GM19240 (cell line): ENCODE data around the gene IFI6.
"Not testable (repeated sequence)": the region's sequence is repeated elsewhere in the genome, so short reads cannot be mapped to it uniquely, and the experiment has no call there.

ENCODE experiments used
- DNase-seq: peaks from one replicate; pipeline ENCODE4 v3.0.0; 2011; ENCODE audit warnings: low spot score; ENCODE audit not compliant: insufficient read length

IFI6 gene

DNA sequence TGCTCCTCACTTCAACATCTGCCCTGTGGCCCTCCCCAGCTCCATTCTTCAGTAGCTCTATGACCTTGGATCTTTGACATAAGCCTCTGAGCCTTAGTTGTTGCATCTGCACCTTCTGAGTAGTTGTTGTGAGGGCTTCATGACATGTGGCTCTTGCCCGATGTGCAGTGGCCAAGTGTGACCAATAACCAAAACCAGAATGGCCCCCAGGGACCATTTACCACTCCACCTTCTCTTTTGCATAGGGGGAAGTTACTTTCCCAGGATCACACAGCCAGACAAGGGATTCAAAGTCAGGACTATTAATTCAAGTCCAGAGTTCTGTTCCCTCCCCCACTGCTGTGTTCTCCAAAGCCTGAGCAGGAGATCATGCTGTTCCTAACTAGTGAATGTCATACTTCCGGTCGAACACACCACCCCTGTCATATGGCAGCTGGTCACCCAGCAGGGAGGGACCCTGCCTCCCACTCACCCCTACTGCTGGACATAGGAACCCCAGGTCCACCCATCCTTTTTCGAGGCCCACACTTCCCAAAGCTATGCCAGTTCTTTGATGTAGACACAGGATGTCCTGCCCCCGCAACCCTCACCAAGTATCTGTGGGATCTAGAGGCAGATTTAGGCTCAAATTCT is 41.0 kb downstream of the IFI6 start:
- no peak for DNase-seq

DNA sequence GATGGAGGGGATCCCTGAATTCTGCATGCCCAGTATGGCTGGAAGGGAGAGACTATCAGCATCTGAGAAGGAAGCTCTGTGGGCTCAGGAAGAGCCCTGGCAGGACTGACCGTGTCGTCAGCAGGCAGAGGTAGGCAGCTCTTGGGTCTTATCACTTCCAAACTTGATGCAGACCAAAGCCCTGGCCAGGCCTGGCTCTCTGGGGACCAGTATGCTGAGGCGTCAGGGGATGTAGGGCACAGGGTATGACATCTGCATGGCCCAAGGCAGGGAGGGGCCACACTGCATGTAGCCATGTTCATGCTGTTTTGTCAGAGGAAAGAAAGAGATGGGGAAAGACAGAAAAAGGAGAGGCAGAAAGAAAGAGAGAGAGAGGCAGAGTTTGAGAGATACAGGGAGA is 43.3 kb downstream of the IFI6 start:
- no peak for DNase-seq

DNA sequence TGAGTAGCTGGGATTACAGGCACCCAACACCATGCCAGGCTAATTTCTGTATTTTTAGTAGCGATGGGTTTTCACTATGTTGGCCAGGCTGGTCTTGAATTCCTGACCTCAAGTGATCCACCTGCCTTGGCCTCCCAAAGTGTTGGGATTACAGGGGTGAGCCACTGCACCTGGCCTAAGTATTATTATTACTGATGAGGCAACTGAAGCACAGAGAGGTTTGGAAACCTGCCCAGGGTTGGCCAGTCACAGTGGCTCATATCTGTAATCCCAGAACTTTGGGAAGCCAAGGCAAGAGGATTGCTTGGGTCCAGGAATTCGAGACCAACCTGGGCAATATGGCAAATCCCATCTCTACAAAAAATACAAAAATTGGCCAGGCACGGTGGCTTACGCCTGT is 44.3 kb downstream of the IFI6 start:
- not testable (repeated sequence) for DNase-seq

DNA sequence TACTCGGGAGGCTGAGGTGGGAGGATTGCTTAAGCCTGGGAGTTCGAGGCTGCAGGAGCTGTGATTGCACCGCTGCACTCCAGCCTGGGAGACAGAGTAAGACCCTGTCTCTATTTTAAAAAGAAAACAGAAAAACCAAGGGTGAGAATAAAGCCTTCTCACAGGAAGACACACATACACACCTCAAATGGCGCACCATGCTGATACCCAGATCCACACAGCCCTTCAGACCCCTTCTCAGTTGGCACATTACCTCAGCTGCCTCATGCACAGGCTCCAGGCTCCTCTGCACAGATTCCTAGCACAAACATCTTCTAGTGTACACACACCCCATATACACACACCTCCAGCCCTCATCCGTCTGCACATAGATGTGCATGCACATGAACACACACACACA is 44.9 kb downstream of the IFI6 start:
- no peak for DNase-seq

DNA sequence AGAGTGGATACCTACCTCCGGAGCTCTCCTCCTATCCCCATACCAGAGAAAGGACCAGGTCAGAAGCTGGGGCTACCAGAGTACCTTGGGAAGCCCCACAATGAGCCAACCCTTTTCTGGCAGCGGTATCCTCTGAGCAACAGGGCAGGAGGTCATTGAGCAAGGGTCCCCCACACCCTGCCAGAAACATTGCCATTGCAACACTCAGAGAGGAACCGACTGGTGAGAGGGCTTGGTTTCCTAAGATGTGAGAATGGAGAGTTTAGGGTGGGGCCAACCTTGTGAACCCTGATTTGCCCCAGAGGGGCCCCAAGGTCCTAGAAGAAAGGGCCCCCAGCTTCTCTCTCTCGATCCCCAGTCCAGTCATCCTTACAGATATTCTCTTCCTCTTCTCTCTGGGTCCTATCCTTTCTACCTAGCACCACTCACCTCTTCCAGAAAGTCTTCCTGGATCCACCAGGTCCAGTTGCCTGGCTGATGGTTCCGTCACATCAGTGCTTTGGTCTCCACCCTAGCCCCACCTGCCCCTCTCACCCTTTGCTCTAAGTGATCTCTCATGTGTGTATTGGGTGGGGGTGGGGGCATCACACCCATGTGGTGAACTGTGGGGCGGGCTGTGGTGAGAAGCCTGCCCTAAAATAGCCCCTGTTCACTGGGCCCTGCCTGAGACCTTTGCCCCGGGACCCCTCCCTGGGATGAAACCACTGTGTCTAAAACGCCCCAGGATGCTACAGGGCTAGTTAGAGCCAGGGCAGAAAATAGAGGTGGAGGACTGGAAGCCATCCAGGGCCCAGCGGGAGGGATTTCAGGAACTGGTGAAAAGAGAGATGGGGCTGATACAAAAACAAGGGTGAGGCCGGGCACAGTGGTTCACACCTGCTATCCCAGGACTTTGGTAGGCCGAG is 45.7 kb downstream of the IFI6 start:
- no peak for DNase-seq

DNA sequence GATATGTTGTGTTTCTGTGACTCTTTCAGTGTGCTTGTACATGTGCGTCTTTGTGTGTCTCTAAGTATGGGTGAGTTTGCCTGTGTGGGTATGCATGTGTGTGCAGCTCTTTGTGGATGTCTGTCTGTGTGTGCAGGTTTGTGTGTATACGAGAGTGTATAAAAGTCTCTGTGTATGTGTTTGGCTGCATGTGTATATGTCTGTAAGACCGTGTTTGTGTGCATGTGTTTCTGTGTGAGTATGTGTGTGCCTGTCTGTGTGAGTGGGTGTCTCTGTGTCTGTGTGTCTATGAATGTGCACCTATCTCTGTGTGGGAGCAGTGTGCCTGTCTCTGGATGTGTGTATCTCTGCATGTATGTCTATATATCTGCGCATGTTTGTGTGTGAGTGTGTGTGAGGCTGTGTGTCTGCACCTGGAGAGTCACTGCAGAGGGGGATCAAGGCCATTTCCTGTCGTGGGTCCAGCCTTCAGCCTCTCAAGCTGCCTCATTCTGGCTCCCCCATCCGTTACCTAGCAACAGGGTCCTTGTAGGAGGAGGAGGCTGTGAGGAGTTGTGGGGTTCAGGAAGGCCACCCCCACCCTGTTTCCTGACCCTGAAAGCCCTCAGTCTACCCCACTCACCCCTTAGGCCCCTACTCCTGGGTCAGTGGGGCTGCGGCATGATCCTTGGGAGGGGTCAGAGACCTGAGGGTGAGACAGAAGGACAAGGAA is 47.4 kb downstream of the IFI6 start:
- no peak for DNase-seq

DNA sequence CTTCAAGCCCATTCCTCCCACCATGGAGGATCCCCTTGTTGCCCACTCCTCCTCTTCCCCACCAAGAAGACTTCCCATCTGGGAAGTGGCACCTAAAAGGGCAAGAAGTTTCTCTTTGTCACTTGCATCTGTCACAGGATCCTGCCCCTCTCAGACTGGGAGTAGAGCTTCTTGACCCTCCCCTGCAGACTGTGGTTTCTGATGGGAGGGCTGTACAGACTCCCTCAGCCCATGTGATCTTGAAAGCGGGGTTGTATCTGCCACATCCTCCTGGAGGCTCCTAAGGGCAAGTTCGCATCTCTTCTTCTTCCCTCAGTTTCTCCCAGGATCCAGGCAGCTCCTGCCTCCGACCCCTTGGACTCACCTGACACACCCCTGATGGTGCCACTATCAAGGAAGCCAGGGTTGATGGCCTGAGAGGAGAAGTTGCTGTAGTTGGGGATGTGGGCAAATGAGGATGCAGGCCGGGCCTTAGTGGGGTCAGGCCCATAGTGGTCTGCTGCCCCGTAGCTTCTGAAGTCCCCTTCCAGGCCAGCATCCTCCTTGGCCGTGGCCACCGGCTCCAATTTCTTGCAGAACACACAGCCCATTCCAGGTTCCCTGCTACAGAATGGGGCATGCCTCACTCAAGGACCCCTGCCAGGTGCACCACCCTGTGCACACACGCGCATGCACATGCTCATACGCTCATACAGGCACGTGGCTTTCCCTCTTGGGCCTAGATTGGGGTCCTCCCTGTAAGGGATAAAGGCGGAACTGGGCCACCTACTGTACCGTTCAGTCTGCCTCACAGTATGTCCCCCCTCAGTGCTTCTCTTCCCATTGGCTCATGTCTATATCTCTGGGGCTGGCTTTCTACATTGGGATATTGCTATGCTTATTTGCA is 48.4 kb downstream of the IFI6 start:
- no peak for DNase-seq

DNA sequence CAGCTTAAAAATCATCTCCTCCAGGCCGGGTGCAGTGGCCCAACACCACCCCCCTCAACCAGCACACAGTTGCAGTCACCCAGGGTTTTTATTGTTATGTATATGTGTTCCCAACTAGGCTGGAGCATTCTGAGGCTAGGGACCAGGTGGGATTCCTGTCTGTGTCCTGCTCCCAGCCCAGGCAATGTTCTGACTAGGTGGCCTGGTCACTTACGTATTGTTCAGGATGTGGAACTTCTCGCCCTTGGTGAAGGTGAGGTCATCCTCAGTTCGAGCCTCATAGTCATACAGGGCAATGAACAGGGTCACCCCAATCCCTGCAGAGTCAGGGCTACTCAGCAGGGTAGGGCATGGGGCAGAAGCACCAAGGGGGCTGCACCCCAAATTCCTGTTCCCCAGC is 49.2 kb downstream of the IFI6 start:
- DNase-seq = no peak

DNA sequence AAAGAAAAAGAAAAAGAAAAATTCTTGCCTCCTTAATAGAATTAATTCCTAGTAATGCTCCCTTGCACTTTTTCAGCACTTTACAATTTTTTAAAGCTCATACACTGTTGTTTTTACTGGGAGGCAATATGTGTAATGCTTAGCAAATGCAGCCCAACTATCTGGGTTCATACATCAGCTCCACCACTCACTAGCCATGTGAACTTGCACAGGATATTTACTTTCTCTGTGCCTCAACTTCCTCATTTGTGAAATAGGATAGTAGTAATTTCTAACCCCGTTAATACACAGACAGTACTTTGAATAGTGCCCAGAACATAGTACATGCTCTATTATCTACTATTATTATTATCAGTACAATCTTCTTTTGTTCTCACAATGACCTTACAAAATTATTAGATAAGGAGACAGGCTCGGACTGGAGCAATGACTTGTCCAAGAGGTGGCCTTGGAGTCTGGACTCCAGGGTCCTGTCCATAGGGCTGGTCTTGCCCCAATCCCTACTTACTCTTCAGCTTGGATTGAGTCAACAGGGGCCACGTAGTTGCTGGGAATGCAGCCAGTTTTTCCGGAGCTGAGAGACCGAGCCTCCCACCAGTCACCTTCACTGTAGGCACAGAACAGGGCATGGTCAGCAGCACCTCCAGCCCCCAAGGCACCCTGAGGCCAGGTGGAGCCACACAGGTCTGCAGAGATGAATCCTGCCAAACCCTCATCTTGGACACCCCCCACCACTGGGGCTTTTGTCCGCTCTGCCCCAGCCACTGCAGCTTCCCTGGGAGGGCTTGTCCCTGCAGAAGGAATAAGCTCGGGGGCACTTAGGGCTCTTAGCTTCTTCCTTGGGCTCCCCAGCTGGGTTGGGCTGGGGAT is 50.7 kb downstream of the IFI6 start:
- no peak for DNase-seq

DNA sequence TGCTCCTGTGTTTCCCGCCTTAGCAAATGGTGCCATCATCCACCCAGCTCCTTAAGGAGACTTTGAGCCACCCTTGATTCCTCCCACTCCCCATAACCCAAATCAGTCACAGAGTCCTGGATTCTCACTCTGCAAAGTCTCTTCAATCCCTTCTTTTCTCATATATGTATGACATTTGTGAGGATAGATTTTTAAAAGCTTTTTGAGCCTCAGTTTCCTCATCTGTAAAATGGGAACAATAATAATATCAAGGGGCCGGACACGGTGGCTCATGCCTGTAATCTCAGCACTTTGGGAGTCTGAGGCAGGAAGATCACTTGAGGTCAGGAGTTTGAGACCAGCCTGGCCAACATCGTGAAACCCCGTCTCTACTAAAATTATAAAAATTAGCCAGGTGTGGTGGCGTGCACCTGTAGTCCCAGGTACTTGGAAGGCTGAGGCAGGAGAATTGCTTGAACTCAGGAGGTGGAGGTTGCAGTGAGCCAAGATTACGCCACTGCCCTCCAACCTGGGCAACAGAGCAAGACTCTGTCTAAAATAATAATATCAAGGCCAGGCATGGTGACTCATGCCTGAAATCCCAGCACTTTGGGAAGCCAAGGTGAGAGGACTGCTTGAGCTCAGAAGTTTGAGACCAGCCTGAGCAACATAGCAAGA is 52.1 kb downstream of the IFI6 start:
- DNase-seq = not testable (repeated sequence)

DNA sequence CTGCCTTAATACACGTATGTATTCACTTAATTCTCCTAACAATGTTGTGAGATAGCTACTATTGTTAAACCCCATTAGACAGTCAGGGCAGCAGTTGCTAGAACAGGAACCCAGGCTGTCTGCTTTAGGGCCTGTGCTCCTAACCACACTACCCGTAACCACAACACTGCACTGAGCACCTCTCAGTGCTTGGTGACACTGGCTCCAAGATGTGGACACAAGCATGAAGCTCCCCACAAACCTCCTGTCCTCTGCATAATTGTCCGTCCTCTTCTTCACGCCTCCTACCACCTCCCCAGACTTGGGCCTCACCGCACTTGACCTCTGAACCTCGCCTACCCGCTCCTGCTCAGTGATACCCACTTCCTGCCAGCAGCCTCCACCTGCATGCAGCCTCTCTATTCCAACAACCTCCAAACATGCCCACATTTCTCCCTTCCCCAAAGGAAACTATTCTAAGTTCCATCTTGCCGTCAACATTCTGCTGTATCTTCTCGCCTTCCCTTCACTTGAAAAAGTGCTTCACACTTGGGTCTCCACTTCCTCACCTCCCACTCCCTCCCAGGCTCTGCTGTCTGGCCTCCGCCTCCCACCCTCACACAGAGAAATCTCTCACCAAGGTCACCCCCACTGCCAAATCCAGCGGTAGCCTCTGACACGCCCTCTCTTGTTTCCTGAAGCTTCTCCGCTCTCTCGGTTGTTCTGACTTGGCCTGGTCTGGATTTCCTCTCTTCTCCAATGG is 53.5 kb downstream of the IFI6 start:
- DNase-seq = no peak

DNA sequence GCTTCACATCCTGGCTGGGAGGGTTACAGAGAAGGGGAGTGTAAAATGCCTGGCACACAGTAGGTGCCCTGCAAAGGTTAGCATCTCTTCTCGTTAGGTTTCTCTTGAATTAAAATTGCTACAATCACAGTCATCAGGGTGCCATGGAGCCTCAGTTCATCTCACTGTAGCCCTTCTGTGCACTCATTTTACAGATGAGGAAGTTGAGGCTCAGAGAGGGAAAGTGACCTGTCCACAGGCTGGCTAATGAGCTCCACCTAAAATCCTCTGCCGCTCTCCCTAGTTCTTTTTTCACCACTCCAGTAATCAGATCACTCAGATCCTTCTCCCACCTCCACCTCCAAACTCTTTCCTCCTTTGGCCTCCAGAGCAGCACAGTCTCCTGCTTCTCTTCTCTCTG is 54.6 kb downstream of the IFI6 start:
- DNase-seq = no peak

DNA sequence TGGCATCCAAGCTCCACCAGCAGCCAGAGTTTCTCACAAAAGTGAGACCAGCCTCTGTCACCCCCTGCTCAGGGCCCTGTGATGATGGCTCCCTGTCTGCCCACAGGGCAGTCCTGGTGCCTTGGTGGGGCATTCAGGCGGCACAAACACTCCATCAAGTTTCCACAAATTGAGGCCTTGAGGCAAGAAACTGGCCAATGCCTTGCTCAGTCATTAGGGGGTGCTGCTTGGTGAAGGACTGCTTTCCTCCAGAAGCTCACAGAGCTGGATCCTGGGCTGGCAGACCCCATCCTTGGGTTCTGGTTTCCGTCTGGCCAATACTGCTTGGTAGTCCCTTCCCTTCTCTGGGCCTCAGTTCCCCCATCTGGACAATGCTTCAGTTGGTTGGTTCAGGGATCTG is 55.6 kb downstream of the IFI6 start:
- no peak for DNase-seq
